ENCODE data around the gene TTLL11.

DNA sequence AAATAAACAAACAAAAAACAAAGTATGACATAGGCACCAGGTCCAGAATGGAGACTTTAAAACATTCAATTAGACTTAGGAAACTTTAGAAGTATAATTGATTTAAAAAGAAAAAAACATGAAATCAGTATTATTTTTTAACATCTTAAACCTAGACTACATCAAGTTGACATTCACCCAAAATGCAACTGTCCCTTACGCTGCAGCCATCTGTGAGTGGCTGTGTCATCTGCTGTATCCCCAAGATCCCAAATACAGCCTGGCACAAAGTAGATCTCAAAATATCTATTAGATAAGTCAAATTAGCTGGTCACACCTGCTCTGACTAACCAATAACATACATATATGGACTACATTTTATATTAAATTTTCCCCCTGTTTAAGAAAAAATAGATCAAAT lies 7.8 kb downstream of the TTLL11 start:
- TF ChIP-seq EZH2 (IDR thresholded peaks at IDR 0.05; ENCODE audit: low read depth, low read length, severe bottlenecking) (no peak), TAF1 (IDR thresholded peaks at IDR 0.05; ENCODE audit: low read depth, low read length) (no peak), ZNF274 (IDR thresholded peaks at IDR 0.05; ENCODE audit: borderline replicate concordance, extremely low read depth, low read length) (no peak), GABPA (IDR thresholded peaks at IDR 0.05; ENCODE audit: borderline replicate concordance, insufficient read depth, low read length) (no peak), SP2 (IDR thresholded peaks at IDR 0.05; ENCODE audit: low read length) (no peak), CBX8 (IDR thresholded peaks at IDR 0.05; ENCODE audit: borderline replicate concordance, low read depth, low read length) (no peak), CEBPB (IDR thresholded peaks at IDR 0.05; ENCODE audit: low read depth, low read length) (no peak)
- TF ChIP-seq, protein P1, sequence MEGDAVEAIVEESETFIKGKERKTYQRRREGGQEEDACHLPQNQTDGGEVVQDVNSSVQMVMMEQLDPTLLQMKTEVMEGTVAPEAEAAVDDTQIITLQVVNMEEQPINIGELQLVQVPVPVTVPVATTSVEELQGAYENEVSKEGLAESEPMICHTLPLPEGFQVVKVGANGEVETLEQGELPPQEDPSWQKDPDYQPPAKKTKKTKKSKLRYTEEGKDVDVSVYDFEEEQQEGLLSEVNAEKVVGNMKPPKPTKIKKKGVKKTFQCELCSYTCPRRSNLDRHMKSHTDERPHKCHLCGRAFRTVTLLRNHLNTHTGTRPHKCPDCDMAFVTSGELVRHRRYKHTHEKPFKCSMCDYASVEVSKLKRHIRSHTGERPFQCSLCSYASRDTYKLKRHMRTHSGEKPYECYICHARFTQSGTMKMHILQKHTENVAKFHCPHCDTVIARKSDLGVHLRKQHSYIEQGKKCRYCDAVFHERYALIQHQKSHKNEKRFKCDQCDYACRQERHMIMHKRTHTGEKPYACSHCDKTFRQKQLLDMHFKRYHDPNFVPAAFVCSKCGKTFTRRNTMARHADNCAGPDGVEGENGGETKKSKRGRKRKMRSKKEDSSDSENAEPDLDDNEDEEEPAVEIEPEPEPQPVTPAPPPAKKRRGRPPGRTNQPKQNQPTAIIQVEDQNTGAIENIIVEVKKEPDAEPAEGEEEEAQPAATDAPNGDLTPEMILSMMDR (IDR thresholded peaks at IDR 0.05; ENCODE audit: control extremely low read depth in 1 of 3, insufficient read depth in 1 of 3, low read depth in 1 of 3, low read length in 3 of 3), result no peak
- TF ChIP-seq, protein P2, sequence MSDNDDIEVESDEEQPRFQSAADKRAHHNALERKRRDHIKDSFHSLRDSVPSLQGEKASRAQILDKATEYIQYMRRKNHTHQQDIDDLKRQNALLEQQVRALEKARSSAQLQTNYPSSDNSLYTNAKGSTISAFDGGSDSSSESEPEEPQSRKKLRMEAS (IDR thresholded peaks at IDR 0.05), result no peak

All from H1 (cell line).